IMR-90 (cell line): ENCODE measurements around the gene SPG11. TPM values are rescaled to one million over a fixed set of nuclear protein-coding genes. Genes with fewer than 3 reads are reported as not detected.

Experiments
- ATAC-seq: fragments of 200-7000 bp; cut with Tn5 transposase; 2 replicates; pipeline ENCODE4 v1.9.1; 2020; ENCODE audit warnings: low read depth, mild to moderate bottlenecking, moderate library complexity
- BruUV-seq: library from RNA; stranded (reverse); fragments of 400-500 nt; replicated peaks from 2 replicates; lab custom pipeline; 2021; lab: Mats Ljungman, UMichigan
- CTCF ChIA-PET: fragments of 300-600 bp; formaldehyde crosslinking; extraction: SDS; loops from one replicate; lab custom pipeline; 2021; ENCODE audit warnings: antibody characterized with exemption; lab: Yijun Ruan, JAX
- POLR2A ChIA-PET: fragments of 300-600 bp; sonication (Branson Sonifier 250); formaldehyde crosslinking; loops from one replicate; lab custom pipeline; 2022; ENCODE audit warnings: antibody characterized with exemption; ENCODE audit not compliant: unreplicated experiment; lab: Charles Lee
- DNase-seq: peaks from one replicate; pipeline ENCODE4 v3.0.0; 2013
- H2AFZ ChIP-seq: replicated peaks from 2 replicates; pipeline ENCODE3; 2013; ENCODE audit warnings: low read length, mild to moderate bottlenecking; ENCODE audit not compliant: poor library complexity
- H2AK5ac ChIP-seq: 2 replicates; pipeline ENCODE4 v1.6.1; 2013; ENCODE audit warnings: low read depth, low read length, inconsistent platforms
- H2AK9ac ChIP-seq: replicated peaks from 2 replicates; pipeline ENCODE3; 2013; ENCODE audit warnings: mild to moderate bottlenecking, low read depth, low read length, moderate library complexity; ENCODE audit not compliant: poor library complexity
- H2BK120ac ChIP-seq: 2 replicates; pipeline ENCODE4 v1.6.1; 2013; ENCODE audit warnings: low read depth, low read length, inconsistent platforms
- H2BK15ac ChIP-seq: 3 replicates; pipeline ENCODE4 v1.6.1; 2013; ENCODE audit warnings: low read depth, low read length, inconsistent platforms
- H2BK20ac ChIP-seq: 2 replicates; pipeline ENCODE4 v1.6.1; 2013; ENCODE audit warnings: low read depth, mild to moderate bottlenecking, inconsistent platforms, low read length, moderate library complexity
- H2BK5ac ChIP-seq: 2 replicates; pipeline ENCODE4 v1.6.1; 2013; ENCODE audit warnings: mild to moderate bottlenecking, low read depth, low read length, inconsistent platforms; ENCODE audit not compliant: poor library complexity, severe bottlenecking
- H3K14ac ChIP-seq: replicated peaks from 2 replicates; pipeline ENCODE4 v1.6.1; 2013; ENCODE audit warnings: low read depth, low read length, inconsistent platforms
- H3K18ac ChIP-seq: 2 replicates; pipeline ENCODE4 v1.6.1; 2013; ENCODE audit warnings: low read depth, low read length, control low read depth
- H3K23ac ChIP-seq: 2 replicates; pipeline ENCODE4 v1.6.1; 2013; ENCODE audit warnings: low read depth, low read length, inconsistent platforms
- H3K27ac ChIP-seq: 2 replicates; pipeline ENCODE4 v1.5.1; 2013; ENCODE audit warnings: mild to moderate bottlenecking, control low read depth, low read length; ENCODE audit not compliant: insufficient read depth
- H3K27me3 ChIP-seq: 2 replicates; pipeline ENCODE4 v1.6.1; 2013; ENCODE audit warnings: low read length; ENCODE audit not compliant: control insufficient read depth, insufficient read depth
- H3K36me3 ChIP-seq: 2 replicates; pipeline ENCODE4 v1.6.1; 2013; ENCODE audit warnings: low read length, mixed read lengths; ENCODE audit not compliant: control insufficient read depth, insufficient read depth
- H3K4ac ChIP-seq: 2 replicates; pipeline ENCODE4 v1.6.1; 2013; ENCODE audit warnings: low read depth, low read length, inconsistent platforms
- H3K4me1 ChIP-seq: 2 replicates; pipeline ENCODE4 v1.6.1; 2013; ENCODE audit warnings: low read length, mixed read lengths; ENCODE audit not compliant: control insufficient read depth, insufficient read depth
- H3K4me2 ChIP-seq: 2 replicates; pipeline ENCODE4 v1.6.1; 2013; ENCODE audit warnings: low read depth, mild to moderate bottlenecking, control low read depth, low read length, moderate library complexity
- H3K4me3 ChIP-seq: 2 replicates; pipeline ENCODE4 v1.5.1; 2013; ENCODE audit warnings: low read depth, mild to moderate bottlenecking, control low read depth, low read length, moderate library complexity; ENCODE audit not compliant: insufficient read depth
- H3K56ac ChIP-seq: 2 replicates; pipeline ENCODE4 v1.6.1; 2013; ENCODE audit warnings: low read length, inconsistent platforms; ENCODE audit not compliant: insufficient read depth; ENCODE audit errors: extremely low read depth
- H3K79me1 ChIP-seq, 2 experiments: 2 replicates each; pipeline ENCODE4 v1.6.1; 2013; ENCODE audit warnings: low read length in 2 of 2, inconsistent platforms in 1 of 2, low read depth in 1 of 2
- H3K9ac ChIP-seq: 2 replicates; pipeline ENCODE4 v1.6.1; 2013; ENCODE audit warnings: low read depth, low read length, control low read depth
- H3K9me1 ChIP-seq: 2 replicates; pipeline ENCODE4 v1.6.1; 2013; ENCODE audit warnings: low read length, inconsistent platforms; ENCODE audit not compliant: insufficient read depth
- H3K9me3 ChIP-seq: 2 replicates; pipeline ENCODE4 v1.6.1; 2013; ENCODE audit warnings: low read length; ENCODE audit not compliant: control insufficient read depth, insufficient read depth
- H4K20me1 ChIP-seq: 2 replicates; pipeline ENCODE4 v1.6.1; 2013; ENCODE audit warnings: low read length, inconsistent platforms; ENCODE audit not compliant: insufficient read depth
- H4K5ac ChIP-seq: 2 replicates; pipeline ENCODE4 v1.6.1; 2013; ENCODE audit warnings: mild to moderate bottlenecking, low read depth, low read length, control low read depth
- H4K8ac ChIP-seq, 2 experiments: 2 replicates each; pipeline ENCODE4 v1.6.1; 2013; ENCODE audit warnings: low read depth in 2 of 2, low read length in 2 of 2, control low read depth in 1 of 2, inconsistent platforms in 1 of 2
- H4K91ac ChIP-seq: 2 replicates; pipeline ENCODE4 v1.6.1; 2013; ENCODE audit warnings: low read depth, low read length, inconsistent platforms; ENCODE audit not compliant: insufficient read depth
- FOS ChIP-seq: fragments of 150-350 bp; IDR thresholded peaks from 2 replicates; pipeline ENCODE4 v1.6.1; 2016; ENCODE audit warnings: low read depth, low read length
- MAFK ChIP-seq: IDR thresholded peaks from 2 replicates; pipeline ENCODE4 v1.6.1; 2012; ENCODE audit warnings: low read depth, low read length, improper control_type of control experiment
- MAZ ChIP-seq: IDR thresholded peaks from 2 replicates; pipeline ENCODE4 v1.6.1; 2012; ENCODE audit warnings: low read depth, mild to moderate bottlenecking, low read length, improper control_type of control experiment, moderate library complexity, borderline replicate concordance
- MXI1 ChIP-seq: IDR thresholded peaks from 2 replicates; pipeline ENCODE4 v1.6.1; 2012; ENCODE audit warnings: low read depth, mild to moderate bottlenecking, low read length, moderate library complexity, borderline replicate concordance
- RCOR1 ChIP-seq: IDR thresholded peaks from 2 replicates; pipeline ENCODE4 v1.6.1; 2012; ENCODE audit warnings: mild to moderate bottlenecking, low read length, improper control_type of control experiment; ENCODE audit not compliant: insufficient replicate concordance
- RFX5 ChIP-seq: IDR thresholded peaks from 2 replicates; pipeline ENCODE4 v1.8.0; 2012; ENCODE audit warnings: low read depth, mild to moderate bottlenecking, low read length, moderate library complexity
- SMC3 ChIP-seq: fragments of 150-350 bp; IDR thresholded peaks from 2 replicates; pipeline ENCODE4 v1.6.1; 2016; ENCODE audit warnings: low read depth, mild to moderate bottlenecking, antibody characterized with exemption, low read length, moderate library complexity
- WGBS, 2 experiments: methylation state at CpG; one replicate each; pipeline versions ENCODE4 v1.1.5 to v1.1.7; 2013; ENCODE audit warnings: missing lambda C conversion rate in 2 of 2; ENCODE audit not compliant: insufficient read length in 1 of 2; ENCODE audit errors: extremely low coverage in 2 of 2; 5-methylcytosine and 5-hydroxymethylcytosine counted together
- dilution Hi-C: fragments of 300-500 bp; cut with HindIII; formaldehyde crosslinking; loops from one replicate; pipeline ENCODE4 v1.14.3; 2018; ENCODE audit warnings: low sequenced_read_pairs; ENCODE audit not compliant: unreplicated experiment
- in situ Hi-C: fragments of 300-500 bp; cut with MboI; formaldehyde crosslinking; loops from 3 replicates; pipeline ENCODE4 v1.14.3; 2019; ENCODE audit warnings: low sequenced_read_pairs, inconsistent platforms, mixed read lengths
- intact Hi-C: fragments of 100-400 bp; cut with micrococcal nuclease; formaldehyde crosslinking; loops from 2 replicates; pipeline ENCODE4 v1.10.0; 2022
- polyA plus RNA-seq, 3 experiments: library from polyadenylated mRNA; depleted of rRNA; stranded (reverse); fragments of >200 nt; gene quantifications; 2 replicates each; pipeline ENCODE4 v1.2.3, GENCODE V29; 2012; ENCODE audit warnings: low replicate concordance in 1 of 3
- total RNA-seq: library from RNA; depleted of rRNA; stranded (reverse); fragments of >200 nt; gene quantifications from 2 replicates; pipeline ENCODE4 v1.2.3, GENCODE V29; 2012

Gene SPG11
- total and polyA plus RNA-seq, 2 of the 4 experiments (the other 2 are of a cell fraction) = 30.8 to 32.6 TPM

GRCh38 chr15:44646460-44646859 lies 17.0 kb downstream of the SPG11 start:
- intact Hi-C loops = no loop called here
- H3K36me3 ChIP-seq = peaks cover 22% of the 10 kb centered on the region

More at GRCh38 chr15:44646460-44646859, 17.0 kb downstream of the SPG11 start:
- no peak overlapping the region for H3K9ac ChIP-seq
- no peaks in the 10 kb centered on the region for H3K27me3 ChIP-seq
- H2AFZ ChIP-seq = no peak overlapping the region
- no peak overlapping the region for H3K18ac ChIP-seq
- H2AK5ac ChIP-seq = no peak overlapping the region
- no peaks in the 10 kb centered on the region for H3K9me1 ChIP-seq
- no peak overlapping the region for H4K91ac ChIP-seq
- no peak overlapping the region for H2AK9ac ChIP-seq
- TF ChIP-seq RCOR1 (no peak), MAFK (no peak), RFX5 (no peak), MAZ (no peak), MXI1 (no peak), SMC3 (no peak), FOS (no peak)
- H4K8ac ChIP-seq = no peak overlapping the region
- no peak overlapping the region for H3K56ac ChIP-seq
- no peak overlapping the region for H2BK20ac ChIP-seq
- in situ Hi-C loops = no loop called here
- DNase-seq = no peak
- no peaks in the 10 kb centered on the region for H4K20me1 ChIP-seq
- H3K4ac ChIP-seq = no peak overlapping the region
- H3K9me3 ChIP-seq = no peaks in the 10 kb centered on the region
- no peak overlapping the region for H2BK15ac ChIP-seq
- H2BK120ac ChIP-seq = no peak overlapping the region
- no peak overlapping the region for H2BK5ac ChIP-seq
- H3K27ac ChIP-seq = no peak overlapping the region
- POLR2A ChIA-PET = no interaction called here
- no peak overlapping the region for H3K4me3 ChIP-seq
- peaks cover 12 to 26% of the 10 kb centered on the region in 2 experiments; a peak in 3 of 4 replicates for H3K79me1 ChIP-seq
- no CpG with 5 or more reads among the region's 2 CpGs for WGBS, 2 experiments
- no peak overlapping the region for H4K5ac ChIP-seq
- H3K23ac ChIP-seq = no peak overlapping the region
- H3K4me1 ChIP-seq = no peaks in the 10 kb centered on the region
- CTCF ChIA-PET = no interaction called here
- H3K4me2 ChIP-seq = no peak overlapping the region
- H3K14ac ChIP-seq = no peak overlapping the region
- dilution Hi-C loops = no loop called here
- ATAC-seq = no peak
- BruUV-seq = no TSS peak
